VCaP (cell line): Measurements from ENCODE around the gene CSH2.

Experiments
- H3K27ac ChIP-seq: fragments of 450-650 bp; 2 replicates; pipeline ENCODE4 v1.5.1; 2017
- TF ChIP-seq, protein P1 (sequence below): fragments of 450-650 bp; conservative IDR thresholded peaks from 2 replicates; pipeline ENCODE4 v1.5.1; 2017; ENCODE audit warnings: mild to moderate bottlenecking, moderate library complexity

Gene CSH2

GRCh38 chr17:63845509-63845908 lies 28.0 kb downstream of the CSH2 start:
- no peak overlapping the region for H3K27ac ChIP-seq
- TF ChIP-seq, protein P1, sequence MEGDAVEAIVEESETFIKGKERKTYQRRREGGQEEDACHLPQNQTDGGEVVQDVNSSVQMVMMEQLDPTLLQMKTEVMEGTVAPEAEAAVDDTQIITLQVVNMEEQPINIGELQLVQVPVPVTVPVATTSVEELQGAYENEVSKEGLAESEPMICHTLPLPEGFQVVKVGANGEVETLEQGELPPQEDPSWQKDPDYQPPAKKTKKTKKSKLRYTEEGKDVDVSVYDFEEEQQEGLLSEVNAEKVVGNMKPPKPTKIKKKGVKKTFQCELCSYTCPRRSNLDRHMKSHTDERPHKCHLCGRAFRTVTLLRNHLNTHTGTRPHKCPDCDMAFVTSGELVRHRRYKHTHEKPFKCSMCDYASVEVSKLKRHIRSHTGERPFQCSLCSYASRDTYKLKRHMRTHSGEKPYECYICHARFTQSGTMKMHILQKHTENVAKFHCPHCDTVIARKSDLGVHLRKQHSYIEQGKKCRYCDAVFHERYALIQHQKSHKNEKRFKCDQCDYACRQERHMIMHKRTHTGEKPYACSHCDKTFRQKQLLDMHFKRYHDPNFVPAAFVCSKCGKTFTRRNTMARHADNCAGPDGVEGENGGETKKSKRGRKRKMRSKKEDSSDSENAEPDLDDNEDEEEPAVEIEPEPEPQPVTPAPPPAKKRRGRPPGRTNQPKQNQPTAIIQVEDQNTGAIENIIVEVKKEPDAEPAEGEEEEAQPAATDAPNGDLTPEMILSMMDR, result no peak

GRCh38 chr17:63843910-63844677 lies 29.4 kb downstream of the CSH2 start:
- TF ChIP-seq, protein P1, result no peak
- peak overlapping the region; percentile 96; the same call in 1 of the 2 replicates for H3K27ac ChIP-seq

- H3K27ac ChIP-seq, result peak overlapping the region; percentile 96
Measured at GRCh38 chr17:63843387-63843888, 30.0 kb downstream of the CSH2 start.

GRCh38 chr17:63842540-63843386 lies 30.7 kb downstream of the CSH2 start, which contains the start of gene SMARCD2:
Gene SMARCD2, minus strand, starts transcription at chr17:63842685. Its CDS starts 11 bp downstream, at chr17:63842674.
- TF ChIP-seq, protein P1, result no peak

GRCh38 chr17:63842173-63842539 lies 31.3 kb downstream of the CSH2 start:
- H3K27ac ChIP-seq, result peak overlapping the region; percentile 96
- TF ChIP-seq, protein P1, result no peak

More at GRCh38 chr17:63842540-63843386, 30.7 kb downstream of the CSH2 start, which contains the start of gene SMARCD2:
- H3K27ac ChIP-seq, result peak within 1 kb of the TSS; percentile 96

- peak overlapping the region; percentile 96 for H3K27ac ChIP-seq
- TF ChIP-seq, protein P1, result no peak
Measured at GRCh38 chr17:63841350-63842172, 31.9 kb downstream of the CSH2 start.

DNA sequence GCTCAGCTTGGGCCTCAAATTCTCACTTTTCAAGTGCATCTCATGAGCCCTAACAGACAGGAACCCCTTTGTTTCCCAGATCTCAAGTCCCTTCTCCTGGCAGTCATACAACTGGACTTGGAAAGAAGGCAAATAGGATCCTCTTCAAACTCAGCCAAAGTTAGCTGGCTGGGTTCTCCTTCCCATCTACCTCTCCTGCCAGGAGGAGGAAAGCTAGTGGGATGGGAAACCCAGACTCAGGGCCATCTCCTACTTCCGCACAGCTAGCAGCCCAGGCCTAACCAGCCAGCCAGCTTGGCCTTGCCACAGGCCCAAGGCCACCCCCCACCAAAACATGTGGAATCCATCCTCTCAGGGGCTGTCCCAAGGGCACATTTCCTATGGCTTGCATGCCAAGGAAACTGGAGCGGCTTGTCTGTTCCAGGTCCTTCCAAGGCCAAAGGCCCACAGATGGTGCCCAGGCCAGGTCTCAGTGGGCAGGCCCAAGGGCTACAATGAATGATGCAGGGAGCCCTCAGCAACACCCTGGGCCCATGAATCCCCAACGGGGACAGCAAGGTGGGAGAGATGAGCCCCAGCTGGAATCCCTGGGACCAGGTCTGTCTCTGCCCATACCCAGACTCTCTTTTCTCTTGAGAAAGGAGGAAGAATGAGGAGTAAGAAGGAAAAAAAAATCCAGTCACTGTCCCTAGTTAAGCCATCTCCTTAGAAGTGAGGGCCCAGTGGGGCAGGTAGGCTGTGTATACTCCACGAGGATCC lies 32.7 kb downstream of the CSH2 start:
- peak overlapping the region; percentile 96 for H3K27ac ChIP-seq
- TF ChIP-seq, protein P1, result no peak
